Ishikawa (cell line): ENCODE data around the gene AP1B1.

ENCODE experiments used
- CREB1 ChIP-seq: IDR thresholded peaks from 2 replicates; pipeline ENCODE4 v1.6.1; 2012; ENCODE audit warnings: low read depth
- EGR1 ChIP-seq: IDR thresholded peaks from 2 replicates; pipeline ENCODE4 v1.6.1; 2012
- EP300 ChIP-seq: IDR thresholded peaks from 2 replicates; pipeline ENCODE4 v1.6.1; 2012; ENCODE audit warnings: borderline replicate concordance
- MAX ChIP-seq: IDR thresholded peaks from 2 replicates; pipeline ENCODE4 v1.6.1; 2012
- RAD21 ChIP-seq: IDR thresholded peaks from 2 replicates; pipeline ENCODE4 v1.6.1; 2012; ENCODE audit warnings: low read depth
- TAF1 ChIP-seq: IDR thresholded peaks from 2 replicates; pipeline ENCODE4 v1.6.1; 2012; ENCODE audit warnings: low read depth, mild to moderate bottlenecking
- TEAD4 ChIP-seq: IDR thresholded peaks from 2 replicates; pipeline ENCODE4 v1.6.1; 2012
- USF1 ChIP-seq: IDR thresholded peaks from 2 replicates; pipeline ENCODE4 v1.6.1; 2012
- YY1 ChIP-seq: IDR thresholded peaks from 2 replicates; pipeline ENCODE4 v1.6.1; 2012; ENCODE audit warnings: low read depth
- ZBTB7A ChIP-seq: IDR thresholded peaks from 2 replicates; pipeline ENCODE4 v1.6.1; 2012; ENCODE audit warnings: low read depth
- TF ChIP-seq, protein P1 (sequence below): IDR thresholded peaks from 2 replicates; pipeline ENCODE4 v1.6.1; 2012; ENCODE audit warnings: low read depth, mild to moderate bottlenecking

GRCh38 chr22:29331213-29331612 is 57.2 kb downstream of the AP1B1 start:
- TF ChIP-seq MAX (no peak), TAF1 (no peak), EP300 (no peak), EGR1 (no peak), RAD21 (no peak), CREB1 (no peak), YY1 (no peak), USF1 (no peak), TEAD4 (no peak), ZBTB7A (no peak)
- TF ChIP-seq, protein P1, sequence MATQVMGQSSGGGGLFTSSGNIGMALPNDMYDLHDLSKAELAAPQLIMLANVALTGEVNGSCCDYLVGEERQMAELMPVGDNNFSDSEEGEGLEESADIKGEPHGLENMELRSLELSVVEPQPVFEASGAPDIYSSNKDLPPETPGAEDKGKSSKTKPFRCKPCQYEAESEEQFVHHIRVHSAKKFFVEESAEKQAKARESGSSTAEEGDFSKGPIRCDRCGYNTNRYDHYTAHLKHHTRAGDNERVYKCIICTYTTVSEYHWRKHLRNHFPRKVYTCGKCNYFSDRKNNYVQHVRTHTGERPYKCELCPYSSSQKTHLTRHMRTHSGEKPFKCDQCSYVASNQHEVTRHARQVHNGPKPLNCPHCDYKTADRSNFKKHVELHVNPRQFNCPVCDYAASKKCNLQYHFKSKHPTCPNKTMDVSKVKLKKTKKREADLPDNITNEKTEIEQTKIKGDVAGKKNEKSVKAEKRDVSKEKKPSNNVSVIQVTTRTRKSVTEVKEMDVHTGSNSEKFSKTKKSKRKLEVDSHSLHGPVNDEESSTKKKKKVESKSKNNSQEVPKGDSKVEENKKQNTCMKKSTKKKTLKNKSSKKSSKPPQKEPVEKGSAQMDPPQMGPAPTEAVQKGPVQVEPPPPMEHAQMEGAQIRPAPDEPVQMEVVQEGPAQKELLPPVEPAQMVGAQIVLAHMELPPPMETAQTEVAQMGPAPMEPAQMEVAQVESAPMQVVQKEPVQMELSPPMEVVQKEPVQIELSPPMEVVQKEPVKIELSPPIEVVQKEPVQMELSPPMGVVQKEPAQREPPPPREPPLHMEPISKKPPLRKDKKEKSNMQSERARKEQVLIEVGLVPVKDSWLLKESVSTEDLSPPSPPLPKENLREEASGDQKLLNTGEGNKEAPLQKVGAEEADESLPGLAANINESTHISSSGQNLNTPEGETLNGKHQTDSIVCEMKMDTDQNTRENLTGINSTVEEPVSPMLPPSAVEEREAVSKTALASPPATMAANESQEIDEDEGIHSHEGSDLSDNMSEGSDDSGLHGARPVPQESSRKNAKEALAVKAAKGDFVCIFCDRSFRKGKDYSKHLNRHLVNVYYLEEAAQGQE = no peak
